IMR-90 (cell line): ENCODE results near the gene CMTM7. TPM values are rescaled to one million over a fixed set of nuclear protein-coding genes. Genes with fewer than 3 reads are reported as not detected.

ENCODE experiments used
- ATAC-seq: fragments of 200-7000 bp; cut with Tn5 transposase; 2 replicates; pipeline ENCODE4 v1.9.1; 2020; ENCODE audit warnings: low read depth, mild to moderate bottlenecking, moderate library complexity
- BruUV-seq: library from RNA; stranded (reverse); fragments of 400-500 nt; replicated peaks from 2 replicates; lab custom pipeline; 2021; lab: Mats Ljungman, UMichigan
- CTCF ChIA-PET: fragments of 300-600 bp; formaldehyde crosslinking; extraction: SDS; loops from one replicate; lab custom pipeline; 2021; ENCODE audit warnings: antibody characterized with exemption; lab: Yijun Ruan, JAX
- POLR2A ChIA-PET: fragments of 300-600 bp; sonication (Branson Sonifier 250); formaldehyde crosslinking; loops from one replicate; lab custom pipeline; 2022; ENCODE audit warnings: antibody characterized with exemption; ENCODE audit not compliant: unreplicated experiment; lab: Charles Lee
- DNase-seq: peaks from one replicate; pipeline ENCODE4 v3.0.0; 2013
- H2AFZ ChIP-seq: replicated peaks from 2 replicates; pipeline ENCODE3; 2013; ENCODE audit warnings: low read length, mild to moderate bottlenecking; ENCODE audit not compliant: poor library complexity
- H2AK5ac ChIP-seq: 2 replicates; pipeline ENCODE4 v1.6.1; 2013; ENCODE audit warnings: low read depth, low read length, inconsistent platforms
- H2AK9ac ChIP-seq: replicated peaks from 2 replicates; pipeline ENCODE3; 2013; ENCODE audit warnings: mild to moderate bottlenecking, low read depth, low read length, moderate library complexity; ENCODE audit not compliant: poor library complexity
- H2BK120ac ChIP-seq: 2 replicates; pipeline ENCODE4 v1.6.1; 2013; ENCODE audit warnings: low read depth, low read length, inconsistent platforms
- H2BK15ac ChIP-seq: 3 replicates; pipeline ENCODE4 v1.6.1; 2013; ENCODE audit warnings: low read depth, low read length, inconsistent platforms
- H2BK20ac ChIP-seq: 2 replicates; pipeline ENCODE4 v1.6.1; 2013; ENCODE audit warnings: low read depth, mild to moderate bottlenecking, inconsistent platforms, low read length, moderate library complexity
- H2BK5ac ChIP-seq: 2 replicates; pipeline ENCODE4 v1.6.1; 2013; ENCODE audit warnings: mild to moderate bottlenecking, low read depth, low read length, inconsistent platforms; ENCODE audit not compliant: poor library complexity, severe bottlenecking
- H3K14ac ChIP-seq: replicated peaks from 2 replicates; pipeline ENCODE4 v1.6.1; 2013; ENCODE audit warnings: low read depth, low read length, inconsistent platforms
- H3K18ac ChIP-seq: 2 replicates; pipeline ENCODE4 v1.6.1; 2013; ENCODE audit warnings: low read depth, low read length, control low read depth
- H3K23ac ChIP-seq: 2 replicates; pipeline ENCODE4 v1.6.1; 2013; ENCODE audit warnings: low read depth, low read length, inconsistent platforms
- H3K27ac ChIP-seq: 2 replicates; pipeline ENCODE4 v1.5.1; 2013; ENCODE audit warnings: mild to moderate bottlenecking, control low read depth, low read length; ENCODE audit not compliant: insufficient read depth
- H3K27me3 ChIP-seq: 2 replicates; pipeline ENCODE4 v1.6.1; 2013; ENCODE audit warnings: low read length; ENCODE audit not compliant: control insufficient read depth, insufficient read depth
- H3K36me3 ChIP-seq: 2 replicates; pipeline ENCODE4 v1.6.1; 2013; ENCODE audit warnings: low read length, mixed read lengths; ENCODE audit not compliant: control insufficient read depth, insufficient read depth
- H3K4ac ChIP-seq: 2 replicates; pipeline ENCODE4 v1.6.1; 2013; ENCODE audit warnings: low read depth, low read length, inconsistent platforms
- H3K4me1 ChIP-seq: 2 replicates; pipeline ENCODE4 v1.6.1; 2013; ENCODE audit warnings: low read length, mixed read lengths; ENCODE audit not compliant: control insufficient read depth, insufficient read depth
- H3K4me2 ChIP-seq: 2 replicates; pipeline ENCODE4 v1.6.1; 2013; ENCODE audit warnings: low read depth, mild to moderate bottlenecking, control low read depth, low read length, moderate library complexity
- H3K4me3 ChIP-seq: 2 replicates; pipeline ENCODE4 v1.5.1; 2013; ENCODE audit warnings: low read depth, mild to moderate bottlenecking, control low read depth, low read length, moderate library complexity; ENCODE audit not compliant: insufficient read depth
- H3K56ac ChIP-seq: 2 replicates; pipeline ENCODE4 v1.6.1; 2013; ENCODE audit warnings: low read length, inconsistent platforms; ENCODE audit not compliant: insufficient read depth; ENCODE audit errors: extremely low read depth
- H3K79me1 ChIP-seq, 2 experiments: 2 replicates each; pipeline ENCODE4 v1.6.1; 2013; ENCODE audit warnings: low read length in 2 of 2, inconsistent platforms in 1 of 2, low read depth in 1 of 2
- H3K9ac ChIP-seq: 2 replicates; pipeline ENCODE4 v1.6.1; 2013; ENCODE audit warnings: low read depth, low read length, control low read depth
- H3K9me1 ChIP-seq: 2 replicates; pipeline ENCODE4 v1.6.1; 2013; ENCODE audit warnings: low read length, inconsistent platforms; ENCODE audit not compliant: insufficient read depth
- H3K9me3 ChIP-seq: 2 replicates; pipeline ENCODE4 v1.6.1; 2013; ENCODE audit warnings: low read length; ENCODE audit not compliant: control insufficient read depth, insufficient read depth
- H4K20me1 ChIP-seq: 2 replicates; pipeline ENCODE4 v1.6.1; 2013; ENCODE audit warnings: low read length, inconsistent platforms; ENCODE audit not compliant: insufficient read depth
- H4K5ac ChIP-seq: 2 replicates; pipeline ENCODE4 v1.6.1; 2013; ENCODE audit warnings: mild to moderate bottlenecking, low read depth, low read length, control low read depth
- H4K8ac ChIP-seq, 2 experiments: 2 replicates each; pipeline ENCODE4 v1.6.1; 2013; ENCODE audit warnings: low read depth in 2 of 2, low read length in 2 of 2, control low read depth in 1 of 2, inconsistent platforms in 1 of 2
- H4K91ac ChIP-seq: 2 replicates; pipeline ENCODE4 v1.6.1; 2013; ENCODE audit warnings: low read depth, low read length, inconsistent platforms; ENCODE audit not compliant: insufficient read depth
- CEBPB ChIP-seq: IDR thresholded peaks from 2 replicates; pipeline ENCODE4 v1.6.1; 2012; ENCODE audit warnings: low read depth, low read length, improper control_type of control experiment
- FOS ChIP-seq: fragments of 150-350 bp; IDR thresholded peaks from 2 replicates; pipeline ENCODE4 v1.6.1; 2016; ENCODE audit warnings: low read depth, low read length
- WGBS, 2 experiments: methylation state at CpG; one replicate each; pipeline versions ENCODE4 v1.1.5 to v1.1.7; 2013; ENCODE audit warnings: missing lambda C conversion rate in 2 of 2; ENCODE audit not compliant: insufficient read length in 1 of 2; ENCODE audit errors: extremely low coverage in 2 of 2; 5-methylcytosine and 5-hydroxymethylcytosine counted together
- dilution Hi-C: fragments of 300-500 bp; cut with HindIII; formaldehyde crosslinking; loops from one replicate; pipeline ENCODE4 v1.14.3; 2018; ENCODE audit warnings: low sequenced_read_pairs; ENCODE audit not compliant: unreplicated experiment
- in situ Hi-C: fragments of 300-500 bp; cut with MboI; formaldehyde crosslinking; loops from 3 replicates; pipeline ENCODE4 v1.14.3; 2019; ENCODE audit warnings: low sequenced_read_pairs, inconsistent platforms, mixed read lengths
- intact Hi-C: fragments of 100-400 bp; cut with micrococcal nuclease; formaldehyde crosslinking; loops from 2 replicates; pipeline ENCODE4 v1.10.0; 2022
- polyA plus RNA-seq, 3 experiments: library from polyadenylated mRNA; depleted of rRNA; stranded (reverse); fragments of >200 nt; gene quantifications; 2 replicates each; pipeline ENCODE4 v1.2.3, GENCODE V29; 2012; ENCODE audit warnings: low replicate concordance in 1 of 3
- total RNA-seq: library from RNA; depleted of rRNA; stranded (reverse); fragments of >200 nt; gene quantifications from 2 replicates; pipeline ENCODE4 v1.2.3, GENCODE V29; 2012
- TF ChIP-seq, protein P1 (sequence below): fragments of 150-350 bp; IDR thresholded peaks from 2 replicates; pipeline ENCODE4 v1.6.1; 2017; ENCODE audit warnings: mild to moderate bottlenecking, antibody characterized with exemption, low read length, low read depth
- TF ChIP-seq, protein P2 (sequence below): fragments of 150-350 bp; IDR thresholded peaks from 2 replicates; pipeline ENCODE4 v1.6.1; 2016; ENCODE audit warnings: low read depth, mild to moderate bottlenecking, low read length, moderate library complexity, borderline replicate concordance

CMTM7 gene
- total and polyA plus RNA-seq, 2 of the 4 experiments (the other 2 are of a cell fraction), result 3.4 to 31.4 TPM

DNA sequence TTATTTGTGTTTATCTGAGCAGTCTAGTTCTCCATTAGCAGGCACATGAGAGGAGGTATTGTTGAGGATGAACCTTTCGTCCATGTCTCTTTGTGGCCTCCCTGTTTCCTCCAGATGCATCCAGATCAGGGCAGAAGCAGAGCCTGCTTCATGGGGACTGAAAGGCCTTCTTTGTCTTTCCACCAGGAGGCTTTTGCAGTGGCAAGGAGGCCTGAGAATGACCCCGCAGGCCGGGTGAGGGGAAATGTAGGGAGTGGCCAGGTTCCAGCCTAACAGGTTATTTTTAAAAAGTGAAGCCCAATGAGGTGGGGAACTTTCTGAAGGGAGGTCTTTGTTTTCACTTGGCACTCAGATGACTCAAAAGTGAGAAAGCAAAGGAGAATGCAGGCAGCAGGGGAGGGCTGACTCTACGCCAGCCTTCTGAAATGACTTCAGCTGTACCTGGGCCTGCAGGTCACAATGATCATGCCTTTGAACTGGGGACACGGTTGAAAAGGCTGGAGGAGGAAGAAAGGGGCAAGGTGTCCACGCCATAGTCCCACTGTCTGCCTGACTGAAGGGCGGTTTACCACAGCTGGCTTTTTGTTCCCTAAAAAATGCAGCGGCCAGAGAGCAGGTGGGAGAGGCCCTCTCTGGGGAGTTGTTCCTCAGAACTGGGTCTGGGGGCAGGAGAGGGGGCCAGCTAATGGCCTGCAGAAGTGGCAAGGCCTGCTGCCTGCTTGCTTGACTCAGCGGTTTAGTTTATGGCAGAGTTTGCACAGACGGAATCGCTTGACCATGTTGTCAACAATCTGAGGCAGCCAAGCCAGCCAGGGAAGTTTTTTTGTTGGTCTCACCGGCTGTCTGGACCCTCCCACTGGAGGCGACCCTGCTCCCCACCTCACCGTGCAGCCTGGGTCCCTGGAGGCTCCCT is 28.7 kb downstream of the CMTM7 start (continued):
- TF ChIP-seq, protein P1, sequence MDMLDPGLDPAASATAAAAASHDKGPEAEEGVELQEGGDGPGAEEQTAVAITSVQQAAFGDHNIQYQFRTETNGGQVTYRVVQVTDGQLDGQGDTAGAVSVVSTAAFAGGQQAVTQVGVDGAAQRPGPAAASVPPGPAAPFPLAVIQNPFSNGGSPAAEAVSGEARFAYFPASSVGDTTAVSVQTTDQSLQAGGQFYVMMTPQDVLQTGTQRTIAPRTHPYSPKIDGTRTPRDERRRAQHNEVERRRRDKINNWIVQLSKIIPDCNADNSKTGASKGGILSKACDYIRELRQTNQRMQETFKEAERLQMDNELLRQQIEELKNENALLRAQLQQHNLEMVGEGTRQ, result no peak

DNA sequence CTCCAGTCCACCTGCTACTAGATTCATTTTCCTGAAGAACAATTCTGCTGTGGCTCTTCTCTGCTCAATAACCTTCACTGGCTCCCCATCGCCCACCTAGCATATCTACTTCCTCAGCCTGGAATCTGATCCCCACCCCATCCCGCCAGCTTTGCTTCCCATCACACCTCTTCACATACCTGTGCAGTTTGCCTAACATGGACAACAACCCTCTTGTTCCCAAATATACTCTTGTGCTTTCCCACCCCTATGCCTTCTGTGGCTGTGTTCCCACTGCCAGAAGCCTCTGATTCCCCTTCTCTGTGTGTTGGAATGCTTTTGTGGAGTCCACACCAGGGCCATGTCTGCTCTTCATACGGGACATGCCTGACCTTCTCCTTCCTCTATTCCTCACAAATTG is 29.5 kb downstream of the CMTM7 start:
- WGBS, 2 experiments, result no CpG with 5 or more reads among the region's 3 CpGs
- Histone ChIP-seq H3K36me3 (no peaks in the 10 kb centered on the region), H3K9me3 (no peaks in the 10 kb centered on the region), H3K23ac (no peak overlapping the region), H3K4me2 (no peak overlapping the region), H3K4ac (peak overlapping the region; percentile 31), H3K9me1 (peaks cover 17% of the 10 kb centered on the region), H2AK9ac (no peak overlapping the region), H3K9ac (no peak overlapping the region), H3K4me3 (no peak overlapping the region), H4K20me1 (peaks cover 13% of the 10 kb centered on the region; the same call in 1 of the 2 replicates), H2BK20ac (peak overlapping the region; percentile 51; the same call in 1 of the 2 replicates), H4K91ac (peak overlapping the region; percentile 32; the same call in 1 of the 2 replicates), H3K79me1 (peaks cover 13 to 54% of the 10 kb centered on the region in 2 experiments; a peak in 3 of 4 replicates), H3K56ac (no peak overlapping the region), H3K27ac (no peak overlapping the region), H2BK120ac (peak overlapping the region; percentile 42), H4K5ac (no peak overlapping the region), H3K4me1 (peaks cover 16% of the 10 kb centered on the region), H2BK15ac (peak overlapping the region; percentile 86; the same call in 2 of the 3 replicates), H2AFZ (no peak overlapping the region), H2AK5ac (peak overlapping the region; percentile 36; the same call in 1 of the 2 replicates), H2BK5ac (peak overlapping the region; percentile 27), H3K18ac (peak overlapping the region; percentile 31; the same call in 1 of the 2 replicates), H3K14ac (peak overlapping the region; percentile 12; the same call in 1 of the 2 replicates), H4K8ac (peak overlapping the region; percentile 8 to 29; a peak in 1 of 4 replicates), H3K27me3 (no peaks in the 10 kb centered on the region)
- DNase-seq (no peak), ATAC-seq (no peak)
- in situ Hi-C loops, result no loop called here
- CTCF ChIA-PET, result no interaction called here
- TF ChIP-seq CEBPB, result no peak
- no peak for TF ChIP-seq FOS
- TF ChIP-seq, protein P2, sequence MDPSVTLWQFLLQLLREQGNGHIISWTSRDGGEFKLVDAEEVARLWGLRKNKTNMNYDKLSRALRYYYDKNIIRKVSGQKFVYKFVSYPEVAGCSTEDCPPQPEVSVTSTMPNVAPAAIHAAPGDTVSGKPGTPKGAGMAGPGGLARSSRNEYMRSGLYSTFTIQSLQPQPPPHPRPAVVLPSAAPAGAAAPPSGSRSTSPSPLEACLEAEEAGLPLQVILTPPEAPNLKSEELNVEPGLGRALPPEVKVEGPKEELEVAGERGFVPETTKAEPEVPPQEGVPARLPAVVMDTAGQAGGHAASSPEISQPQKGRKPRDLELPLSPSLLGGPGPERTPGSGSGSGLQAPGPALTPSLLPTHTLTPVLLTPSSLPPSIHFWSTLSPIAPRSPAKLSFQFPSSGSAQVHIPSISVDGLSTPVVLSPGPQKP, result no peak
- no TSS peak for BruUV-seq
- POLR2A ChIA-PET, result no interaction called here
- intact Hi-C loops, result no loop called here
- dilution Hi-C loops, result no loop called here
